Measurements from ENCODE around the gene TASOR. TPM values are rescaled to one million over a fixed set of nuclear protein-coding genes. Genes with fewer than 3 reads are reported as not detected.

The TASOR gene
- total RNA-seq, 1 experiment from 2014 or later, result 37.2 TPM

DNA sequence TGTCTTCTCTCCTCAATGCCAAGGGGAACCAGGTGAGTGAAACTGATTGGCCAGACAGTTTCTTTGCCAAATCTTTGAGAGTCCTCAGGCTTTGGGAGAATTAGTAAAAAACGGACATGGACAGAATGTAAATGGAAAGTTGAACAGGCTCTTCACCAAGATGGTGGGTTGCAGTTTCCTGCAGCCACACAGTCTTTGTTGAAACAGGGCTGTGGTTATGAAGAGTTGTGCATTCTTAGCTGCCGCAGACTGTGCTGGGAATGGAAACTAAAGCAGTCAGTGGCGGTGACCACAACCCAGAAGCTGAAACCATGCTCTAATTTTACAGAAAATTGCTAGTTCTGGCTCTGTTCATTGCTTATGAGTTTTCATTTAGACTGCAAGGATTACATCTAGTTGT is 42.1 kb upstream of the TASOR start:
- Mint-ChIP-seq H3K27me3 (ENCODE audit: low read depth) (no peaks in the 10 kb centered on the region), H3K36me3 (ENCODE audit: insufficient read depth in 1 of 3, low read depth in 3 of 3) (no peaks in the 10 kb centered on the region), H3K27ac (no peak overlapping the region), H3K4me1 (no peaks in the 10 kb centered on the region), H3K9me3 (no peaks in the 10 kb centered on the region), H3K4me3 (no peak overlapping the region)
- Histone ChIP-seq H3K27me3 (ENCODE audit: insufficient read depth, low read length) (no peaks in the 10 kb centered on the region), H2BK120ac (ENCODE audit: low read depth, low read length, poor library complexity, severe bottlenecking) (no peak overlapping the region), H2BK12ac (ENCODE audit: insufficient read length, low read depth, low read length) (no peak overlapping the region), H4K91ac (ENCODE audit: insufficient read length, low read depth, low read length) (no peak overlapping the region), H2AK5ac (ENCODE audit: insufficient read length, low read length) (no peak overlapping the region), H3K79me1 (ENCODE audit: insufficient read depth, low read depth, low read length, poor library complexity, severe bottlenecking) (no peaks in the 10 kb centered on the region), H4K8ac (replicated peaks; ENCODE audit: insufficient read length, low read depth, low read length) (no peak overlapping the region), H3K18ac (ENCODE audit: insufficient read length, low read depth, low read length) (no peak overlapping the region), H4K5ac (ENCODE audit: insufficient read length, low read depth, low read length) (no peak overlapping the region), H3K4me1 (ENCODE audit: insufficient read depth, low read length) (no peaks in the 10 kb centered on the region), H3K23me2 (ENCODE audit: insufficient read length, low read depth, low read length, poor library complexity, severe bottlenecking) (no peaks in the 10 kb centered on the region), H2BK5ac (ENCODE audit: insufficient read length, low read length) (no peak overlapping the region), H3K56ac (ENCODE audit: insufficient read length, low read depth, low read length) (no peak overlapping the region), H2BK20ac (ENCODE audit: low read depth, low read length, poor library complexity, severe bottlenecking) (no peak overlapping the region), H3K4ac (ENCODE audit: low read depth, low read length) (no peak overlapping the region), H3K23ac (ENCODE audit: insufficient read length, low read depth, low read length) (no peak overlapping the region), H2BK15ac (ENCODE audit: low read depth, low read length) (no peak overlapping the region), H4K20me1 (ENCODE audit: control insufficient read depth, insufficient read depth, insufficient read length) (no peaks in the 10 kb centered on the region), H2AFZ (ENCODE audit: low read length) (no peak overlapping the region), H3K4me2 (ENCODE audit: insufficient read depth, insufficient read length, low read length) (no peak overlapping the region), H3T11ph (ENCODE audit: low read length) (no peak overlapping the region), H3K14ac (ENCODE audit: insufficient read depth, low read length) (no peak overlapping the region), H3K27ac (ENCODE audit: insufficient read length, low read depth, low read length) (no peak overlapping the region), H3K79me2 (ENCODE audit: insufficient read depth, low read length) (no peaks in the 10 kb centered on the region), H3K9ac (ENCODE audit: extremely low read depth, insufficient read length, low read length) (no peak overlapping the region), H3K9me3 (ENCODE audit: control insufficient read depth, low read depth, low read length) (no peaks in the 10 kb centered on the region)
- WGBS (ENCODE audit: extremely low coverage, insufficient read length, low lambda C conversion rate), result no CpG with 5 or more reads among the region's 3 CpGs
- DNase-seq, result no peak
- TF ChIP-seq, protein P1, sequence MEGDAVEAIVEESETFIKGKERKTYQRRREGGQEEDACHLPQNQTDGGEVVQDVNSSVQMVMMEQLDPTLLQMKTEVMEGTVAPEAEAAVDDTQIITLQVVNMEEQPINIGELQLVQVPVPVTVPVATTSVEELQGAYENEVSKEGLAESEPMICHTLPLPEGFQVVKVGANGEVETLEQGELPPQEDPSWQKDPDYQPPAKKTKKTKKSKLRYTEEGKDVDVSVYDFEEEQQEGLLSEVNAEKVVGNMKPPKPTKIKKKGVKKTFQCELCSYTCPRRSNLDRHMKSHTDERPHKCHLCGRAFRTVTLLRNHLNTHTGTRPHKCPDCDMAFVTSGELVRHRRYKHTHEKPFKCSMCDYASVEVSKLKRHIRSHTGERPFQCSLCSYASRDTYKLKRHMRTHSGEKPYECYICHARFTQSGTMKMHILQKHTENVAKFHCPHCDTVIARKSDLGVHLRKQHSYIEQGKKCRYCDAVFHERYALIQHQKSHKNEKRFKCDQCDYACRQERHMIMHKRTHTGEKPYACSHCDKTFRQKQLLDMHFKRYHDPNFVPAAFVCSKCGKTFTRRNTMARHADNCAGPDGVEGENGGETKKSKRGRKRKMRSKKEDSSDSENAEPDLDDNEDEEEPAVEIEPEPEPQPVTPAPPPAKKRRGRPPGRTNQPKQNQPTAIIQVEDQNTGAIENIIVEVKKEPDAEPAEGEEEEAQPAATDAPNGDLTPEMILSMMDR (conservative IDR thresholded peaks at IDR 0.05), result no peak

Measured in H9 (cell line).